Esophagus squamous epithelium (tissue), 4 donors: ENCODE data around the gene C19orf38.

Experiments
- POLR2A ChIP-seq, 4 donors: fragments of 450-650 bp; IDR thresholded peaks; one replicate each; pipeline ENCODE4 v1.6.1; 2017; ENCODE audit warnings: antibody characterized with exemption in 4 of 4, mild to moderate bottlenecking in 4 of 4, moderate library complexity in 3 of 4
- TF ChIP-seq, protein P1 (sequence below), 6 experiments: fragments of 450-650 bp in 4 of 6; fragments of 200-600 bp in 2 of 6; sonication (generic) in 2 of 6; IDR thresholded peaks; one replicate each; pipeline ENCODE4 v1.5.1; 2016 to 2019; ENCODE audit warnings: antibody characterized with exemption in 6 of 6, mild to moderate bottlenecking in 4 of 6, moderate library complexity in 4 of 6

DNA sequence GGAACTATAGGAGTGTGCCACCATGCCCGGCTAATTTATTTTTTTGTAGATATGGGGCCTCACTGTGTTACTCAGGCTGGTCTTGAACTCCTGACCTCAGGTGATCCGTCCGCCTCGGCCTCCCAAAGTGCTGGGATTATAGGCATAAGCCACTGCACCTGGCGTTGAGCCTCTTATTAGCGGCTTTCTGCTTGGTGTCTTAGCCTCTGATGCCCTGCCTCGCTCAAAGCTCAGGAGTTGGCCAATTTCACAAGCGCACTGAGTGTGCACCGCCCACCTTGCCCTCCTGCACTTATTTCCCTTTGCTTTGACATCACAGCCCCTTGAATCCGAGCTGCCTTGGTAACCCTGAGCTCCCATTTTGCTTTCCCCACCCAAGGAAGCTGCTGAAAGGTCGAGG lies 70.1 kb downstream of the C19orf38 start:
- TF ChIP-seq POLR2A (IDR thresholded peaks at IDR 0.05): no peak
- TF ChIP-seq, protein P1, sequence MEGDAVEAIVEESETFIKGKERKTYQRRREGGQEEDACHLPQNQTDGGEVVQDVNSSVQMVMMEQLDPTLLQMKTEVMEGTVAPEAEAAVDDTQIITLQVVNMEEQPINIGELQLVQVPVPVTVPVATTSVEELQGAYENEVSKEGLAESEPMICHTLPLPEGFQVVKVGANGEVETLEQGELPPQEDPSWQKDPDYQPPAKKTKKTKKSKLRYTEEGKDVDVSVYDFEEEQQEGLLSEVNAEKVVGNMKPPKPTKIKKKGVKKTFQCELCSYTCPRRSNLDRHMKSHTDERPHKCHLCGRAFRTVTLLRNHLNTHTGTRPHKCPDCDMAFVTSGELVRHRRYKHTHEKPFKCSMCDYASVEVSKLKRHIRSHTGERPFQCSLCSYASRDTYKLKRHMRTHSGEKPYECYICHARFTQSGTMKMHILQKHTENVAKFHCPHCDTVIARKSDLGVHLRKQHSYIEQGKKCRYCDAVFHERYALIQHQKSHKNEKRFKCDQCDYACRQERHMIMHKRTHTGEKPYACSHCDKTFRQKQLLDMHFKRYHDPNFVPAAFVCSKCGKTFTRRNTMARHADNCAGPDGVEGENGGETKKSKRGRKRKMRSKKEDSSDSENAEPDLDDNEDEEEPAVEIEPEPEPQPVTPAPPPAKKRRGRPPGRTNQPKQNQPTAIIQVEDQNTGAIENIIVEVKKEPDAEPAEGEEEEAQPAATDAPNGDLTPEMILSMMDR (IDR thresholded peaks at IDR 0.05): no peak
